SH-SY5Y (cell line): ENCODE results near the gene TLR9.

Experiments
- GATA2 ChIP-seq: IDR thresholded peaks from 2 replicates; pipeline ENCODE4 v1.6.1; 2011; ENCODE audit warnings: mild to moderate bottlenecking, low read depth, low read length
- GATA3 ChIP-seq: IDR thresholded peaks from 2 replicates; pipeline ENCODE4 v1.6.1; 2011; ENCODE audit warnings: low read depth, mild to moderate bottlenecking, low read length, moderate library complexity

DNA sequence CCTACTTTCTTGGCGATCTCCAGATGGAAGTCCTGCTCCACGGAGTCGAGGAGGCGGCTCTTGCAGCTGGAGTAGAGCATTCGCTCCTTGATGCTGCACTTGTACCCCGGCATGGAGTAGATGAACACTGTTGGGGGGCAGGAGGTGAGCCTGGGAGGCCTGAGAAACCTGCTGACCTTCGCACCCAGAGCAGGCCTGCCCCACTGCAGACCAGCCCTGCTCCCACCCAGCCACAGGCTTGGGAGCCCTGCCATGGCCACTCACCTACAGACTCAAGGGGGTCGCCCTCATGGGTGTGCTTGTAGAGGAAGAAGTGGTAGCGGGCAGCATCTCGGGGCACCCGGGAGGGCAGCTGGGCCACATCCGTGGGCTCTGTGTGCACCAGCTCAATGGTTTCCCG is 4.2 kb upstream of the TLR9 start:
- no peak for TF ChIP-seq GATA2
- no peak for TF ChIP-seq GATA3
